Pancreas (tissue), 10 donors: ENCODE measurements around the gene STK11IP. TPM values are rescaled to one million over a fixed set of nuclear protein-coding genes. Genes with fewer than 3 reads are reported as not detected.
A peak's percentile ranks its signal among the peaks of the same experiment; 100 is the strongest.

ENCODE experiments used
- ATAC-seq, 4 donors: fragments of 200-7000 bp; cut with Tn5 transposase; one replicate each; pipeline versions ENCODE4 v1.8.0 to v1.9.1; 2020; ENCODE audit warnings: mild to moderate bottlenecking in 4 of 4, moderate library complexity in 4 of 4
- DNase-seq, 6 donors: peaks; one replicate each; pipeline ENCODE4 v3.0.0-alpha.2; 2020
- FAIRE-seq: peaks from 2 replicates; lab custom pipeline; 2012; peaks lifted over from hg19 to GRCh38; lab: Jason Lieb, UNC
- H3K27ac ChIP-seq, 4 donors: fragments of 200-600 bp; sonication (generic); 1 replicate in 3 of 4; 2 replicates in 1 of 4; pipeline versions ENCODE4 v1.5.0 to v1.8.0; 2020
- H3K27me3 ChIP-seq, 4 donors: fragments of 200-600 bp; one replicate each; pipeline ENCODE4 v1.8.0; 2021
- H3K36me3 ChIP-seq, 3 donors: fragments of 200-600 bp; sonication (generic) in 1 of 3; one replicate each; pipeline versions ENCODE4 v1.5.0 to v1.8.0; 2020 to 2021
- H3K4me1 ChIP-seq, 3 donors: fragments of 200-600 bp; one replicate each; pipeline ENCODE4 v1.8.0; 2021
- H3K4me3 ChIP-seq, 4 donors: fragments of 200-600 bp; sonication (generic) in 2 of 4; one replicate each; pipeline versions ENCODE4 v1.5.0 to v1.8.0; 2020 to 2021
- H3K9me3 ChIP-seq, 4 donors: fragments of 200-600 bp; one replicate each; pipeline ENCODE4 v1.8.0; 2021
- WGBS, 2 donors: extraction: QIAGEN DNeasy Blood & Tissue Kit; methylation state at CpG; one replicate each; pipeline ENCODE4 v1.1.7; 2013; 5-methylcytosine and 5-hydroxymethylcytosine counted together
- intact Hi-C, 3 donors: fragments of 100-400 bp; cut with DNase I; formaldehyde crosslinking; loops; one replicate each; pipeline versions ENCODE4 v1.11.1 to v1.14.2; 2022
- polyA plus RNA-seq, 2 donors: library from polyadenylated mRNA; stranded (reverse); fragments of 200-250 nt; gene quantifications; one replicate each; pipeline ENCODE4 v1.2.3, GENCODE V29; 2013
- total RNA-seq, 6 donors: library from RNA; stranded (reverse); fragmentation: NEBNext Ultra II Directional in 4 of 6; extraction: Animal tissue kit (Norgen Biotek cat#: 25700) in 4 of 6; gene quantifications; one replicate each; pipeline versions ENCODE4 v1.2.1 to v1.2.4, GENCODE V29; 2021 to 2023
- TF ChIP-seq, protein P1 (sequence below), 4 donors: fragments of 200-600 bp; sonication (generic) in 3 of 4; IDR thresholded peaks; one replicate each; pipeline versions ENCODE4 v1.5.0 to v1.8.0; 2021; ENCODE audit warnings: antibody characterized with exemption in 4 of 4
- donor health status: healthy with polysubstance abuse.
- donor health status: DM: no; HTN: no; CAD: no; lungs with moderate emphysema.
- donor health status: DM: no; HTN: no; CAD: no.
- donor health status: control.
- donor health status: control.
- donor health status: Bipolar disorder and iron deficiency.
- donor health status: DM: yes; HTN: yes; CAD: no.
- donor health status: DM: no; HTN: no; CAD: no.
- donor health status: DM: no; HTN: no; CAD: no.
- donor health status: DM: yes; HTN: yes; CAD: no.

STK11IP gene
- total and polyA plus RNA-seq, 8 donors = 9.0 to 43.8 (median 13.7) TPM

GRCh38 chr2:219560037-219560892 is 37.4 kb upstream of the STK11IP start:
- DNase-seq = peak in 2 of 6 donors; percentile 15 to 68
- Histone ChIP-seq H3K4me3 (no peak overlapping the region), H3K36me3 (peaks cover 0 to 7% (median 6%) of the 10 kb centered on the region in 3 donors), H3K9me3 (no peaks in the 10 kb centered on the region), H3K27ac (no peak overlapping the region), H3K27me3 (no peaks in the 10 kb centered on the region), H3K4me1 (no peaks in the 10 kb centered on the region)
- intact Hi-C loops = no loop called here
- no peak for FAIRE-seq
- WGBS, 2 donors = 35 to 41% methylated on average over 8 of the region's 8 CpGs
- peak; percentile 9 to 64 (median 30) for ATAC-seq
- TF ChIP-seq, protein P1, sequence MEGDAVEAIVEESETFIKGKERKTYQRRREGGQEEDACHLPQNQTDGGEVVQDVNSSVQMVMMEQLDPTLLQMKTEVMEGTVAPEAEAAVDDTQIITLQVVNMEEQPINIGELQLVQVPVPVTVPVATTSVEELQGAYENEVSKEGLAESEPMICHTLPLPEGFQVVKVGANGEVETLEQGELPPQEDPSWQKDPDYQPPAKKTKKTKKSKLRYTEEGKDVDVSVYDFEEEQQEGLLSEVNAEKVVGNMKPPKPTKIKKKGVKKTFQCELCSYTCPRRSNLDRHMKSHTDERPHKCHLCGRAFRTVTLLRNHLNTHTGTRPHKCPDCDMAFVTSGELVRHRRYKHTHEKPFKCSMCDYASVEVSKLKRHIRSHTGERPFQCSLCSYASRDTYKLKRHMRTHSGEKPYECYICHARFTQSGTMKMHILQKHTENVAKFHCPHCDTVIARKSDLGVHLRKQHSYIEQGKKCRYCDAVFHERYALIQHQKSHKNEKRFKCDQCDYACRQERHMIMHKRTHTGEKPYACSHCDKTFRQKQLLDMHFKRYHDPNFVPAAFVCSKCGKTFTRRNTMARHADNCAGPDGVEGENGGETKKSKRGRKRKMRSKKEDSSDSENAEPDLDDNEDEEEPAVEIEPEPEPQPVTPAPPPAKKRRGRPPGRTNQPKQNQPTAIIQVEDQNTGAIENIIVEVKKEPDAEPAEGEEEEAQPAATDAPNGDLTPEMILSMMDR (IDR thresholded peaks at IDR 0.05) = peak; percentile 55 to 79 (median 70)

DNA sequence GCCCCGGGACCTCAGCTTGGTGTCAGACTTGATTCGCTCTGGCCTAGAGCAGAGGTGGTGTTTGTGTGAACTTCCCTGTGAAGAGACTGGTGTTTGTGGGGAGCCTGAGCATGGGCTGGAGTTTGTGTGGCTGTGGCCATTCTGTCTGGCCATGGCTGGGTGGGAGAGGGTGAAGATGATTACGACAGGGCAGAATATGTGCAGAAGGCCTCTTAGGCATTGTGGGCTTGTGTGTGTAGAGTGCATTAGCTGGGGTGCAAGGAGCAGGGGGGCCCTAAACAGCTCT is 36.8 kb upstream of the STK11IP start:
- peaks cover 0 to 13% (median 6%) of the 10 kb centered on the region in 3 donors for H3K36me3 ChIP-seq
- intact Hi-C loops = no loop called here
- FAIRE-seq (no peak), ATAC-seq (no peak), DNase-seq (no peak)
- H3K4me3 ChIP-seq = no peak overlapping the region
- TF ChIP-seq, protein P1 (IDR thresholded peaks at IDR 0.05) = no peak
- no peak overlapping the region for H3K27ac ChIP-seq
- WGBS, 2 donors = 88 to 96% methylated on average over 3 of the region's 3 CpGs
- H3K4me1 ChIP-seq = no peaks in the 10 kb centered on the region
- no peaks in the 10 kb centered on the region for H3K9me3 ChIP-seq
- no peaks in the 10 kb centered on the region for H3K27me3 ChIP-seq

DNA sequence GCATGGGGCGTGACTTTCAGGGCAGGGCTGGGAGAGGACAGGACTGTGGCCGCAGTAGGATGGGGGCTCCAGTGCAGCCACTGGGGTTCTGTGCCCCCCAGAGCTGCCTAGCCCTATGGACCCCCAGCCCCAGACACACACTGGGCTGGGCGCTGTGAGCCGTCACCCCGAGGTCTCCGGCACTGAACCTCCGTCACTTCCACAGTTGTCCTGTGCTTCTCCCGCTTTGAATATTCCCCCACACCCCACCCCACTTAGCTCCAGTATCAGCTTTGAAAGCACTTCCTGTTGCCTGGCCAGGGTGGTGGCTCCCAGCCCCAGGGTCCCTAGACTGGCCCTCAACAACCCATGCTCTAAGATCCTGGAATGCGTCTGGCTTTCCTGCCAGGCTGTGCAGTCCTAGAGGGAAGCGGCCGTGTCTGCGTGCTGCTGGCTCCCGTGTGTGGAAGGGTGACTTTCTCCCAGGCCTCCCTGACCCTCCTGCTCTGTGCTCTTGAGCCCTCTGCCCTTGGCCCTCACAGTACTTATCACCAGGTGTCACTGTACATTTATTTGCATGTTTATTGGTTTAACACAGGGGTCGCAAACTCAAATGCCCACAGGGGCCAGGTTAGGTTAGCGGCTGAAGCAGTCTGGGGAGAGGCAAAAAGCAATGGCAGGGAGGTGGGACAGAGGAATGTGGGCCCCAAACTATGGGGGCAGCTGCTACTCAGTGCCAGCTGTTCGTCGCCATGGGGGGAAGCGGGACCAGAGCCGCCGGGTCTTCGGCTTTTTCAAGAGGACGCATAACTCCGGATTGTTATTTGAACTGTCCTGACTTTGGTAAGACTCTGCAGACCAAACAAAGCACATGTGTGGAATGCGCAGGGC is 36.2 kb upstream of the STK11IP start:
- intact Hi-C loops = no loop called here
- H3K36me3 ChIP-seq = peaks cover 0 to 14% (median 6%) of the 10 kb centered on the region in 3 donors
- H3K9me3 ChIP-seq = no peaks in the 10 kb centered on the region
- FAIRE-seq = no peak
- TF ChIP-seq, protein P1 (IDR thresholded peaks at IDR 0.05) = no peak
- ATAC-seq = no peak
- no peaks in the 10 kb centered on the region for H3K4me1 ChIP-seq
- WGBS, 2 donors = 83 to 88% methylated on average over 22 to 24 of the region's 24 CpGs
- no peaks in the 10 kb centered on the region for H3K27me3 ChIP-seq
- no peak overlapping the region for H3K4me3 ChIP-seq
- no peak for DNase-seq
- no peak overlapping the region for H3K27ac ChIP-seq

GRCh38 chr2:219562049-219563020 is 35.3 kb upstream of the STK11IP start:
- Histone ChIP-seq H3K36me3 (peaks cover 0 to 14% (median 12%) of the 10 kb centered on the region in 3 donors), H3K4me1 (no peaks in the 10 kb centered on the region), H3K27me3 (no peaks in the 10 kb centered on the region), H3K4me3 (no peak overlapping the region), H3K9me3 (no peaks in the 10 kb centered on the region), H3K27ac (no peak overlapping the region)
- 84% methylated on average over 35 of the region's 35 CpGs for WGBS, 2 donors
- FAIRE-seq = no peak
- intact Hi-C loops = no loop called here
- peak in 3 of 6 donors; percentile 12 to 75 (median 16) for DNase-seq
- TF ChIP-seq, protein P1 (IDR thresholded peaks at IDR 0.05) = no peak
- no peak for ATAC-seq
